Measurements from ENCODE around the gene CHST5. TPM values are rescaled to one million over a fixed set of nuclear protein-coding genes. Genes with fewer than 3 reads are reported as not detected.

The CHST5 gene
- total RNA-seq, 3 donors from 2014 or later (not counting 1 experiment from before 2014, with no cell fraction given) = not detected

DNA sequence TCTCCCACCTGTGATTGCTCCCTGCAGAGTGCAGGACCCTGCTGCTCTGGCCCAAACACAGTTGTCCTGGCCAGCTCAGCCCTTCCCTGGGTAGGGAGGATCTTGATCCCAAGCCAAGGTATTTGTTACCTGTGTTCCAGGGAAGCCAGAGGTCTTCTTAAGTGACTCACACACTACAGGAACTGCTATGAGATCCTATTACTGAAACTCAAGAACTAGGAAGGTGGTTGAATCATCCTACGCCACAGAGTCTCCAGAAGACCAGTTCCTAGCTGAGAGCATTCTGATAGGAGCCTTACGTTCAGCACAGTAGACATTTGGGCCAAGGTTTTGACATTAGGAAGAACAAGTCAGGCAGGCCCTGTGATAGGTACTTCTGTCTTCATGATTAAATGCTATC, 52.7 kb downstream of the CHST5 start:
- no peaks in the 10 kb centered on the region for H3K36me3 Mint-ChIP-seq
- H3K27me3 Mint-ChIP-seq (ENCODE audit: low read depth in 2 of 2) = peaks cover 4% of the 10 kb centered on the region in 2 donors
- WGBS (ENCODE audit: insufficient coverage) = 86% methylated on average over 2 of the region's 2 CpGs
- TF ChIP-seq, protein P1, sequence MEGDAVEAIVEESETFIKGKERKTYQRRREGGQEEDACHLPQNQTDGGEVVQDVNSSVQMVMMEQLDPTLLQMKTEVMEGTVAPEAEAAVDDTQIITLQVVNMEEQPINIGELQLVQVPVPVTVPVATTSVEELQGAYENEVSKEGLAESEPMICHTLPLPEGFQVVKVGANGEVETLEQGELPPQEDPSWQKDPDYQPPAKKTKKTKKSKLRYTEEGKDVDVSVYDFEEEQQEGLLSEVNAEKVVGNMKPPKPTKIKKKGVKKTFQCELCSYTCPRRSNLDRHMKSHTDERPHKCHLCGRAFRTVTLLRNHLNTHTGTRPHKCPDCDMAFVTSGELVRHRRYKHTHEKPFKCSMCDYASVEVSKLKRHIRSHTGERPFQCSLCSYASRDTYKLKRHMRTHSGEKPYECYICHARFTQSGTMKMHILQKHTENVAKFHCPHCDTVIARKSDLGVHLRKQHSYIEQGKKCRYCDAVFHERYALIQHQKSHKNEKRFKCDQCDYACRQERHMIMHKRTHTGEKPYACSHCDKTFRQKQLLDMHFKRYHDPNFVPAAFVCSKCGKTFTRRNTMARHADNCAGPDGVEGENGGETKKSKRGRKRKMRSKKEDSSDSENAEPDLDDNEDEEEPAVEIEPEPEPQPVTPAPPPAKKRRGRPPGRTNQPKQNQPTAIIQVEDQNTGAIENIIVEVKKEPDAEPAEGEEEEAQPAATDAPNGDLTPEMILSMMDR (IDR thresholded peaks at IDR 0.05) = no peak
- Histone ChIP-seq H3K4me3 (ENCODE audit: low read length) (no peak overlapping the region), H3K27ac (ENCODE audit: low read length) (no peak overlapping the region), H3K36me3 (ENCODE audit: control insufficient read depth, insufficient read depth, low read length) (no peaks in the 10 kb centered on the region), H3K4me1 (ENCODE audit: control insufficient read depth, insufficient read depth, low read length) (no peaks in the 10 kb centered on the region), H3K9me3 (ENCODE audit: control insufficient read depth, insufficient read depth, low read length) (no peaks in the 10 kb centered on the region), H3K27me3 (ENCODE audit: control insufficient read depth, insufficient read depth, low read length) (no peaks in the 10 kb centered on the region)
- DNase-seq = no peak
- no peaks in the 10 kb centered on the region for H3K4me1 Mint-ChIP-seq
- no peaks in the 10 kb centered on the region for H3K9me3 Mint-ChIP-seq
- no peak overlapping the region for H3K27ac Mint-ChIP-seq
- no peak for ATAC-seq
- no peak overlapping the region for H3K4me3 Mint-ChIP-seq
- intact Hi-C loops (cut with micrococcal nuclease) = no loop called here

DNA sequence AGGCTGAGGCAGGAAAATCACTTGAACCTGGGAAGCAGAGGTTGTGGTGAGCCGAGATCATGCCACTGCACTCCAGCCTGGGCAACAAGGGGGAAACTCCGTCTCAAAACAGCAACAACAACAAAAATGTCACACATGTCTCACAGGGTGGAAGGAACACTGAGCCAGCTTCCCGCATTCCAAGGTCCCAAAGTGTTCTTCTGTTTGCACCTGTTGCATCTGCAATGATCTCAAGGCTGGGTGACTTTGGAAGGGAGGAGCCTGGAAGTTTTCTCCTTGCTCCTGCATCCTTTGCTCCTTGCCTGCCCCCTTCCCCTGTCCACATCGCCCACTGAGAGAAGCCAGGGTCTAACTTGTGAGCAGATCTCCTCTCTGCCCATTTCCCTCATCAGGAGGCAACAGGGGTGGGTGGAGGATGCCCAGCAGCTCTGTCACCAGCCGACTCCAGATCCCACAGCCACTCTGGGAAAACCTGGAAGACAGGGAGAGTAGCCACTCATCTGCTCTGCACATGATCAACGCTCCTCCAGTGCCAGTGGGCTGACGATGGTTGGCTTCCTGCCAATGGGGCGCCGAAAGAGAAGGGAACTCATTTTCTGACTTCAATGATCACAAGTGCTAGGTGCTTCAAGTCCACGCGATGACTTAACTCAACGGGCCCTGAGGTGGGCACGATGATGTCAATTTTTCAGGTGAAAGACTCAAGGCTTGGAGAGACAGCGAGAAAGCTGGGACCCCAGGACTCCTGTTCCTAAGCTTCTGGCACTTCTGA, 53.3 kb downstream of the CHST5 start:
- no peak overlapping the region for H3K4me3 Mint-ChIP-seq
- H3K4me3 ChIP-seq (ENCODE audit: low read length) = no peak overlapping the region
- no peak overlapping the region for H3K27ac ChIP-seq (ENCODE audit: low read length)
- peaks cover 8 to 9% of the 10 kb centered on the region in 2 donors for H3K27me3 Mint-ChIP-seq (ENCODE audit: low read depth in 2 of 2)
- no peaks in the 10 kb centered on the region for H3K36me3 ChIP-seq (ENCODE audit: control insufficient read depth, insufficient read depth, low read length)
- TF ChIP-seq, protein P1 (IDR thresholded peaks at IDR 0.05) = no peak
- no peaks in the 10 kb centered on the region for H3K9me3 ChIP-seq (ENCODE audit: control insufficient read depth, insufficient read depth, low read length)
- H3K27ac Mint-ChIP-seq = no peak overlapping the region
- H3K4me1 ChIP-seq (ENCODE audit: control insufficient read depth, insufficient read depth, low read length) = no peaks in the 10 kb centered on the region
- H3K27me3 ChIP-seq (ENCODE audit: control insufficient read depth, insufficient read depth, low read length) = no peaks in the 10 kb centered on the region
- DNase-seq = no peak
- no peaks in the 10 kb centered on the region for H3K9me3 Mint-ChIP-seq
- ATAC-seq = no peak
- H3K4me1 Mint-ChIP-seq = no peaks in the 10 kb centered on the region
- 78% methylated on average over 13 of the region's 14 CpGs for WGBS (ENCODE audit: insufficient coverage)
- intact Hi-C loops (cut with micrococcal nuclease) = no loop called here
- H3K36me3 Mint-ChIP-seq = no peaks in the 10 kb centered on the region

DNA sequence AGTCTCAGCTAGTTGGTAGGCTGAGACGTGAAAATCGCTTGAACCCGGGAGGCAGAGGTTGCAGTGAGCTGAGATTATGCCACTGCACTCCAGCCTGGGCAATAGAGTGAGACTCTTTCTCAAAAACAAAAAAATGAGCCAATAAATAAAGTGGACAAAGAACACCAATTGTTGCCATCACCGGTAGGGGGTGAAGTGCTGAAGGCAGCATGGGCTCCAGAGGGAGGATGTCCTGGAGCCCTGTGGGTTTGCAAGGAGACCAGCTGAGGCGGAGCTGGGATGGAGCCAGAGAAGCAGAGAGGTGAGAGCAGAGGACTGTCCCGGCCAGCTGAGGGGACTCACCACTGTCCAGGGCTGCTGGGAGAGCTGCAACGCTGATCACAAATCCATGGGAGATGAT, 54.4 kb downstream of the CHST5 start:
- Mint-ChIP-seq H3K4me1 (no peaks in the 10 kb centered on the region), H3K36me3 (no peaks in the 10 kb centered on the region), H3K9me3 (no peaks in the 10 kb centered on the region), H3K27ac (no peak overlapping the region), H3K4me3 (no peak overlapping the region), H3K27me3 (ENCODE audit: low read depth in 2 of 2) (peaks cover 11% of the 10 kb centered on the region in 2 donors)
- WGBS (ENCODE audit: insufficient coverage) = 87% methylated on average over 7 of the region's 7 CpGs
- Histone ChIP-seq H3K4me3 (ENCODE audit: low read length) (no peak overlapping the region), H3K9me3 (ENCODE audit: control insufficient read depth, insufficient read depth, low read length) (no peaks in the 10 kb centered on the region), H3K36me3 (ENCODE audit: control insufficient read depth, insufficient read depth, low read length) (no peaks in the 10 kb centered on the region), H3K27me3 (ENCODE audit: control insufficient read depth, insufficient read depth, low read length) (no peaks in the 10 kb centered on the region), H3K4me1 (ENCODE audit: control insufficient read depth, insufficient read depth, low read length) (no peaks in the 10 kb centered on the region), H3K27ac (ENCODE audit: low read length) (no peak overlapping the region)
- DNase-seq (no peak), ATAC-seq (no peak)
- TF ChIP-seq, protein P1 (IDR thresholded peaks at IDR 0.05) = no peak
- intact Hi-C loops (cut with micrococcal nuclease) = no loop called here
